ENCODE measurements around the gene ALDH1B1.

DNA sequence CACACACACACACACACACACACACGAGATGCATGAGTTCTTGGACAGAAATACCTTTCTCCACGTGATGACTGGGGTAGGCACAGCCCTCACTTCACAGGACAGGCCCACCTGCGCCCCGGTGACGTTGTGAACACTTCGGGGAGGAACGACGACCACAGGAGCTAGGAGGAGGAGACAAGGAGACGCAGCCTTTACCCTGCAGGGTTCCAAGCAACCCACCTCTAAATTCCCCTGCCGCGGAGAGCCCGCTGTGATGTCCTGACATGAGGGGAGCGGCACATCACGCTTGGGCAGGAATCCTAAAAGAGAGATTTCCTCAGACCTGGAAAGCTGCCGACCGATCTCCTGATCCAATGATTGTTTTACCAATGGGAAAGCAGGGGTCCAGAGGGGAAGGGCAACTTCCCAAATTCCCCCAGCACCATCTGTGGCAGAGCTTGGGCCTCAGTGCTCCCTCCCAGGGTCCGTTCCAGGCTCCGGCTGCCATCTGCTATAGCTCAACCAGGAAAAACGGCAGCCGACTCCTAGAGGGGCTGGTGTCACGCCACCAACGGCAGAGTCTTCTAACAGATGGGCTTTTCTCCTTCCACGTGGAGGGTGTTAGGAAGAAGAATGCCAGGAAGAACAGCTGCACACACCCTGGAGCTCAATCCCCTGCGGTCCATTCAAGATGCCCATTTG is 21.7 kb downstream of the ALDH1B1 start:
- TF ChIP-seq POLR2A (IDR thresholded peaks at IDR 0.05; ENCODE audit: low read depth): no peak
- TF ChIP-seq, protein P1, sequence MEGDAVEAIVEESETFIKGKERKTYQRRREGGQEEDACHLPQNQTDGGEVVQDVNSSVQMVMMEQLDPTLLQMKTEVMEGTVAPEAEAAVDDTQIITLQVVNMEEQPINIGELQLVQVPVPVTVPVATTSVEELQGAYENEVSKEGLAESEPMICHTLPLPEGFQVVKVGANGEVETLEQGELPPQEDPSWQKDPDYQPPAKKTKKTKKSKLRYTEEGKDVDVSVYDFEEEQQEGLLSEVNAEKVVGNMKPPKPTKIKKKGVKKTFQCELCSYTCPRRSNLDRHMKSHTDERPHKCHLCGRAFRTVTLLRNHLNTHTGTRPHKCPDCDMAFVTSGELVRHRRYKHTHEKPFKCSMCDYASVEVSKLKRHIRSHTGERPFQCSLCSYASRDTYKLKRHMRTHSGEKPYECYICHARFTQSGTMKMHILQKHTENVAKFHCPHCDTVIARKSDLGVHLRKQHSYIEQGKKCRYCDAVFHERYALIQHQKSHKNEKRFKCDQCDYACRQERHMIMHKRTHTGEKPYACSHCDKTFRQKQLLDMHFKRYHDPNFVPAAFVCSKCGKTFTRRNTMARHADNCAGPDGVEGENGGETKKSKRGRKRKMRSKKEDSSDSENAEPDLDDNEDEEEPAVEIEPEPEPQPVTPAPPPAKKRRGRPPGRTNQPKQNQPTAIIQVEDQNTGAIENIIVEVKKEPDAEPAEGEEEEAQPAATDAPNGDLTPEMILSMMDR (IDR thresholded peaks at IDR 0.05): no peak
- no peak for TF ChIP-seq EP300 (IDR thresholded peaks at IDR 0.05)
